Embryonic facial prominence (tissue), 1 donor: ENCODE measurements around the gene EMC1.
"Not testable (repeated sequence)": the region's sequence is repeated elsewhere in the genome, so short reads cannot be mapped to it uniquely, and the experiment has no call there.

ENCODE experiments used
- DNase-seq: peaks from one replicate; pipeline ENCODE4 v3.0.0-alpha.2; 2016; ENCODE audit errors: extremely low spot score

EMC1 gene

DNA sequence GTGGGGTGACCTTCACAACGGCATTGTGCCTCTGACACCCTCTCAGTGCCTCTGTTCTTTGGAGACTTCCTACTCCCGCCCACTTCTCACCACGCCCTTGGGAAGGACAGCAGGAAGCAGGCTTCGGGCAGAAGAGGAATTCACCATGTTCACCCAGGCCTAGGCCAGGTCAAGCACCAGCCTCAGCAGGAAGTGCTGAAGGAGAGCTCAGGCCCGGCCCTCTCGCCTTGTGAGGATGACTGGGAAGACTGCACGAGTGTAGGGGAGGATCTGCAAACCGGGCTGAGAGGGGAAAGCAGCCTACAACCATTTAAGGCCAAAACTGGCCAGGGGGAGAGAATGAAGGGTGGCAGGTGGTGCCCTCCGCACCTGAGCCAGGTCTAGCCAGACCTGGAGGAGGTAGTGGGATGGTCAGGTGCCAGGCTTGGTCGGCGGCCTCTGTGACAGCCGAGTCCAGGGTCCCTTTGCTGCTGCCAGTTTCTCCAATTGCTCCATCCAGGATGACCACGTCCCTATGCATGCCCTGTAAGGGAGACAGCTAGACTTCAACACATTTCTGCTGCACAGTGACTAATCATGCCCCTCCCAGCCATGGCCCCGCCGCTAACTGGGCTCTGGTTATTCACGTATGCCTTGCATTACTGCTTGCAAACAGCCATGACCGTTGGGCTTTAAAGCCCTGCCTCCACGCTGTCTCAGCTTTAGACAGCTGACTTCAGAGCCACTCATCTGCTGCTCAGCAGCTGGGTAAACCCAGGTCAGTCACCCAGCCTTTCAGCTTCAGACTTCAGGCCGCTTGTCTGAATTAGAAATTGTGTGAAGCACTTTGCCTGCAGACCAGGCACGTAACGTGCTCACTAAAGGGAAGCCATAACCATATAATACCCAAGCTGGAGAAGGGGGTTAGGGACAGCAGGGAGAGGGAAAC lies 9.2 kb upstream of the EMC1 start:
- DNase-seq: no peak

DNA sequence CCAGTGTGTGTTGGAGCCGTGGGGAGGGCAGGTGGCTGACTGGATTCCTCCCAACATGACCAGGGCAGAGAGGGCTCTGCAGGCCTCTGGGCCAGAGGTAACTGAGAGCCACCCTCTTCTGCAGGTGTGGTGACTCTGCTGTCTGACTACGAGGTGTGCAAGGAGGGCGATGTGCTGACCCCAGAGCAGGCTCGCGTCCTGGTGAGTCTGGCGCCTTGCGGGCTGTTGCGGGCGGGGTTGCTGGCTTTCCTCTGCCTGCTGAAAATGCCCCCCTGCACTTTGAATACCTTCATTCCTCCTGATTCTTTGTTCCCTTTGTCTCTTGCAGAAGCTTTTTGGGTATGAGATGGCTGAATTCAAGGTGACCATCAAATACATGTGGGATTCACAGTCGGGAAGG lies 7.0 kb upstream of the EMC1 start:
- no peak for DNase-seq

DNA sequence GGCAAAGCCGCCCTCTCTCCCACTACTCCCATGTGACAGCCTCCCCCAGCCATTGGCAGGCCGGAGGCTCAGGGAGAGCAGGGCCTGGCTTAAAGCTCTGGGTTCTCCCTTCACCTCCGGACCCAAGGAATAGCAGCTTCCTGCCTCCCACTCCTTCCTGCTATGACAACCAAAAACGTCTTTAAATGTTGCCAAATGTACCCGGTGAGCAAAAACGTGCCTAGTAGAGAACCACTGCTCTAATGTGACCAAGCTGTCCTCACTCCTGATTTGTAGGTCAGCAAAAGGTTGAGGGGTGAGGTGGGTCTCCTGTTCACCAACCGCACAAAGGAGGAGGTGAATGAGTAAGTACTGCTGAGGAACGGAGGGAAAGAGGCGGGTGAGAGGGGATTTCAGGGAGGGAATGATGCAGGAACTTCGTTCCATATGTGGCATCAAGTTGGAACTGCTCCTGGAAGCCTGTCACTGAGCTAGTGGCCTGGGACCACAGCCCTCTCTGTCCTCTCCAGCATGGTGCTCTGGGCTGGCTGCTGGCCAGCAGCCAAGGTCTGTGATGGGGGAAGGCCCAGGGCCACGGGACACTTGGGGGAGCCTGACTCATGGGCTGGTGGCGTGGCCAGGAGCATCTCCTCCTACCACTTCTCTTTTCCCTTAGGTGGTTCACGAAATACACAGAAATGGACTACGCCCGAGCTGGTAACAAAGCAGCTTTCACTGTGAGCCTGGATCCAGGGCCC lies 6.0 kb upstream of the EMC1 start:
- DNase-seq: no peak

- DNase-seq: not testable (repeated sequence)
Measured at GRCh38 chr1:19256301-19256700, 5.0 kb upstream of the EMC1 start.

GRCh38 chr1:19255288-19255687 lies 4.0 kb upstream of the EMC1 start:
- no peak for DNase-seq

DNA sequence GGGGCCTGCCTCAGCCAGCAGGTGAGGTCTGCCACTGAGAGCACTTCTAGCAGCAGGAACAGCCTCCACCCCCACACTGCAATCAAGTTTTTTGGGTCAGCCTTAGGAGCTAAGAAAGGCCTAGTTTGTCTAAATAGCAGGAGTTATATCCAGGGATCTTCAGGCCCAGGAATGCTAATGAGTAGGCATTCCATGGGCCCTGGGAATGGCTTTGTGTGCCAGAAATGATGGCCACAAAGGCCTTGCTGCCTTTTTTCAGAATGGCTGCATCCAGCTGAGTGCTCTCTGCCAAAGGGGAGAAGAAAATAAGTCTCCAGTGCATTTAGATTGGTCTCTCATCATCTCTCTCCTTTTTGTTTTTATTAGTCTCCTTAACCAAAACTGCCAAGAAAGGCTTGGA lies 3.1 kb upstream of the EMC1 start:
- no peak for DNase-seq

DNA sequence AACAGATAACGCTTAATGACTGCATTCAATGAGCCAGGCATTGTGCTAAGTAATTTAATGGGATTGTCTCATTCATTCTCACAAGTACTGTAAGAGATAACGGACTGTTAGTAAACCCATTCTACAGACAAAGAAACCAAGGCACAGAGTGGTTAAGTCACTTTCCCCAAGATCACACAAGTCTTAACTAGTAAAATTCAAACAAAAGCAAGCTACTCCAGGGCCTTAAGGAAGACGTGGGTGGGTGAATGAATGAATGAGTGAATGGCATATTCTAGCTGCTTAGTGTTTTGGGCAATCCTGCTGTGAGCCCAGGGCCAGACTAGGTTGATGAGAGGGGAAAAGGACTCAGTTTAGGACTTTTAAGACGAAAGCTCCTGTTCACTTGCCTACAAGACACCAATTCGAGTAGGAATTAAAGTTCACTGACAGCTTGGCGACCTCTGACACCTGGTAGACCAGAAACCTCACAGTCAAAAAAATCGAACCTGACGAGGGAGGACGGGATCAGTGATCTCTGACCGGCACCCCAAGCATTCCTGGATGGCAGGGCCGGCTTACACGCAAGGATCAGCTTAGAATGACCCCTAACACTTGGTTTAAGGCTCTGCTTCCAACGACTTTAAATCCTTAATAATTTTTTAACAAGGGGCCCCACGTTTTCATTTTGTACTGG lies 557 bp downstream of the EMC1 start:
- DNase-seq: no peak

DNA sequence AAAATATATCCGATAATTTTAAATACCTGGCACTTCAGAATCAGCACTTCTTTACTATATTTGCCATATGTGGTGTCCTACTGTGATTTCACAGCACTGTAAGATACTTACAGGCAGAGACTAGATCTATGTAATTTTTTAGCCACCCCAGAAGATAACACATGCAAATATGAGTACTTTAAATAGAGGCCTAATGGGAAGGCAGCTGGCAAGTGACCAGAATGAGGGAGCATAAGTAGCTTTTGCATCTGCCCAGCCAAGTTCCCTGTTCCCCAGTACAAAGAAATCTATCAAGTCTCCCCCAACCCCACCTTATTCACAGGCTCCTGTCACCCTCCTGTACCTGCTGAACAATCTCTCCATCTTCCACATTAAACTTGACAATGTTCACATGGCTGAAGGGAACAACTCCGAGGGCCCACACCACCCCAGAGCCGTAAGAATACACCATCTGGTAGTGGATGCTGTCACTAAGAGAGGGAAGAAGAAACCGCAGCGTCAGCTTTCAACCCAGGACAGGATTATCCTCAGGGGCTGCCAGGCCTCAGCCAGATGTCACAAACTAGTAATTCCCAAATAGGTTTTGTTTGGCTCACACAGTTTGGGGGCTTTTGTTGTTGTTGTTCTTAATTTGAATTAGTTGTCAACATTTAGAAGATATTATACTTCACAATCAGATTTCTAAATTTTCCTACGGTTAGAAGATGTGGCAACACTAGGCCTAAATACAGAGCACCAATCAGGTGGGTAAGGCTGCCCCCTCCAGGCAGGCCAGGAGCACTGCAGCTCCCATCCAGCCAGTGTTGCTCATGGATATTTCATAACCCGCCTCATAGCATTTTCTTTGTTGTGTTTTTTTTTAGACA lies 10.4 kb downstream of the EMC1 start:
- no peak for DNase-seq

GRCh38 chr1:19239876-19240275 lies 11.4 kb downstream of the EMC1 start:
- DNase-seq: no peak

DNA sequence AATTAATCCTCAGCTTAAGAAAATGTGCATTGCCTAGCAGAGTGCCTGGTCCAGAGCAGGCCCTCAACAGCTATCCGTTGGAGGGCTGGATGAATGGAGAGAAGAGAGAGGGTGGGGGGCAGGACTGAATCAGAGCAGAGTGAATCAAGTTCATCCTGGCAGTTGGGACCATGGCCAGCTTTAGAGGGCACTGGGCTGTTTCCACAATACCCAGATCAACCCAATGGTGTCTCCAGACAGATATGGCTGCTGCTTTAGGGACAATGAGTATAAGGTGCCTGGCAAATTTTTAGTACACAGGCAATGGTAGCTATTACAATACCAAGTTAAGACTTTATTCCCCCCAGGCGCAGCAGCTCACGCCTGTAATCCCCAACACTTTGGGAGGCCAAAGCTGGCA lies 17.1 kb downstream of the EMC1 start:
- no peak for DNase-seq

GRCh38 chr1:19232524-19232846 lies 18.8 kb downstream of the EMC1 start:
- no peak for DNase-seq

GRCh38 chr1:19231736-19232523 lies 19.4 kb downstream of the EMC1 start:
- not testable (repeated sequence) for DNase-seq

DNA sequence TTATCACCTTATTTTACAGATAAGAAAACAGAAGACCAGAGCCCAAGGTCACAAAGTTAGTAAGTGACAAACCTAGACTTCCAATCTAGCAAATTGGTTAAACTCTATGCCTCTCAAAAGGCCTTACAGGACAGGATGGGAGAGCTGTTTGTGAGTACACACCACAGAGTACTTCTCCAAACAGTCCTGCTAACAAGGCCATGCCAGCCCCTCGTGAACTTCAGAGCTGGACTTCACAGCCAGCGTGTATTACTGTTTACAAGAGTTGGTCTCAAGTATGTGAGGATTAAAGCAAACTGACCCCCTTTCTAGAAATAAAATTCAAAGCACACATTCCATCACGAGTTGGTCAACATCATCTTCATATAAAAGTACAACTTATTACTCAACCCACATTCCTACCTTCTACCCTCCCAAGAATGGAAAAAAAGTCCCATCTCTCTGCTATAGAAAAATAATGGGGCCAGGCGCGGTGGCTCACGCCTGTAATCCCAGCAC lies 21.4 kb downstream of the EMC1 start:
- no peak for DNase-seq

DNA sequence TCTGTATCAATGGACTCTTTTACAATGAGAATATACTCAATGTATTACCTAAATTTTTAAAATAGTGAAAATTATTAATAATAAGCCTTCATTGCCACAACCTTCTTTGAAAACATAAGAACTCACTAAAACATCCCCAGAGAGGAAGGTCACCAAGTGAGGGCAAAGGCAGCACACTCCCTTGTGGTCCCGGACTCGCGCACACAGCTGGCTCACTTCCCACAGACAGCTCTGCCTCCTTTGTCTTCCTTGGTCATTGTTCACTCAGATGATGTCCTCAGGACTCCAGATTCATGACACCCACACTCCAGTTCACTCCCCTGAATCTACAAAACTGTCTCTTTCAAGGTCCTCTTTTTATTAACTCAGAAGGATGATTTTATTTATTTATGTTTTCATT lies 22.1 kb downstream of the EMC1 start:
- DNase-seq: no peak

- DNase-seq: no peak
Measured at GRCh38 chr1:19222979-19223824, 28.1 kb downstream of the EMC1 start.

- no peak for DNase-seq
Measured at GRCh38 chr1:19222573-19222972, 28.8 kb downstream of the EMC1 start.

DNA sequence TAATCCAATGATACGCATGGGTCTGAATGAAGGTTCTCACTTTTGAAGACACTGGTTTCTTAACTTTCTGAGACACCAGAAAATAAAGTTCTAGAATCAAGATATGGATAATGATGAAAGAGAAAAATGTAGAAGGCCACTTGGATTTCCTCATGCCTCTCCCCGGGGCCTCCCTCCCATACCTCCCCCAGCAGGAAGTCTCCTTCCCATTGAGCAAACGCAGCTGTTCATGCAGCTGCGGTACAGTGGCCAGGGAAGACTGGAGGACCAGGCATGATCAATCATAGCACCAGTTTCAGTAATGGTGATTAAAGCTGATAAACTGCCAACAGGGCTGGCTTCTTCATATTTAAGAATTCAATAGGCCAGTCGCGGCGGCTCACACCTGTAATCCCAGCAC lies 30.3 kb downstream of the EMC1 start:
- no peak for DNase-seq

- DNase-seq: no peak
Measured at GRCh38 chr1:19220080-19220846, 31.1 kb downstream of the EMC1 start.

DNA sequence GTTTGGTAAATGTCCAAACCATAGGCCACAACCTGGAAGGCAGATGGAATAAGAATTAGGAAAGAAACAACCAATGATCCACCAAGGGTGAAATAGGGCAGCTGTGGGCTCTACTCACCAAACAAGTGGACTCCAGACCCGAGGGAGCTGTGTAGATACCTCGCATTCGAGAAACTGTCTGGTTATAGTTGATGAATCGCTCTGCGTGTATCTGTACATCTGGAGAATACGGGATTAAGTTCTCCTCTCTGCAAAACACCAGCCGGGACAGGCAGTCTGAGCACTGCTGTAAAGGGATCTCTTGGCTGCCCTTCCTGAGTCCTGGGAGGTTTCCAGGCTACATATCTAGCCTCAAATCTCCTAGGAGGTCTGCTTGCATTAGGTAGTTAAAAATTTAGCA lies 31.9 kb downstream of the EMC1 start:
- DNase-seq: no peak
